ENCODE data around the gene SHMT2. TPM values are rescaled to one million over a fixed set of nuclear protein-coding genes. Genes with fewer than 3 reads are reported as not detected.

The SHMT2 gene
- total and polyA plus RNA-seq, 9 of the 15 experiments (the other 6 are each of a cell fraction or from before 2014, with no cell fraction given) = 46.1 to 319 (median 115) TPM

- no peak for TF ChIP-seq CLOCK (CRISPR knock-in tag; IDR thresholded peaks at IDR 0.05; ENCODE audit: borderline replicate concordance)
- no peak for TF ChIP-seq PTBP1 (IDR thresholded peaks at IDR 0.05; ENCODE audit: low read depth, low read length)
- TF ChIP-seq ZNF407 (IDR thresholded peaks at IDR 0.05; ENCODE audit: low read depth) = no peak
- no peak for TF ChIP-seq ZNF311 (CRISPR knock-in tag; IDR thresholded peaks at IDR 0.05)
- no peak for TF ChIP-seq RCOR1 (IDR thresholded peaks at IDR 0.05; ENCODE audit: borderline replicate concordance in 1 of 2, low read depth in 2 of 2, low read length in 2 of 2)
- no peak for TF ChIP-seq EP300 (IDR thresholded peaks at IDR 0.05; ENCODE audit: low read length)
These were observed 26.3 kb upstream of the SHMT2 start (continued) for GRCh38 chr12:57203201-57203600.

All from K562 (cell line).